NT2/D1 (cell line): ENCODE measurements around the gene CREB3L2.

Experiments used
- DNase-seq: peaks from one replicate; pipeline ENCODE4 v3.0.0-alpha.2; 2011; ENCODE audit warnings: low read depth, low spot score
- H3K27me3 ChIP-seq: 2 replicates; pipeline ENCODE4 v1.6.0; 2011; ENCODE audit warnings: mild to moderate bottlenecking; ENCODE audit not compliant: insufficient read length, insufficient read depth
- H3K36me3 ChIP-seq: 2 replicates; pipeline ENCODE4 v1.6.1; 2011; ENCODE audit warnings: mild to moderate bottlenecking, low read length, mixed read lengths; ENCODE audit not compliant: insufficient read depth, insufficient read length
- H3K4me1 ChIP-seq: 2 replicates; pipeline ENCODE4 v1.5.1; 2011; ENCODE audit not compliant: insufficient read depth, insufficient read length
- H3K4me3 ChIP-seq: 2 replicates; pipeline ENCODE4 v1.5.1; 2011; ENCODE audit warnings: low read depth; ENCODE audit not compliant: insufficient read length
- H3K9ac ChIP-seq: 2 replicates; pipeline ENCODE4 v1.6.0; 2011; ENCODE audit warnings: low read depth; ENCODE audit not compliant: insufficient read length
- H3K9me3 ChIP-seq: 2 replicates; pipeline ENCODE4 v1.5.1; 2011; ENCODE audit warnings: mild to moderate bottlenecking, low read length; ENCODE audit not compliant: insufficient read depth
- SUZ12 ChIP-seq: IDR thresholded peaks from 2 replicates; pipeline ENCODE4 v1.6.1; 2011; ENCODE audit not compliant: insufficient read length, insufficient read depth; ENCODE audit errors: extremely low read depth
- YY1 ChIP-seq: IDR thresholded peaks from 2 replicates; pipeline ENCODE4 v1.6.1; 2011; ENCODE audit not compliant: insufficient read length, insufficient read depth
- ZNF274 ChIP-seq: IDR thresholded peaks from 2 replicates; pipeline ENCODE4 v1.6.1; 2011; ENCODE audit warnings: mild to moderate bottlenecking, low read depth, low read length

The CREB3L2 gene

DNA sequence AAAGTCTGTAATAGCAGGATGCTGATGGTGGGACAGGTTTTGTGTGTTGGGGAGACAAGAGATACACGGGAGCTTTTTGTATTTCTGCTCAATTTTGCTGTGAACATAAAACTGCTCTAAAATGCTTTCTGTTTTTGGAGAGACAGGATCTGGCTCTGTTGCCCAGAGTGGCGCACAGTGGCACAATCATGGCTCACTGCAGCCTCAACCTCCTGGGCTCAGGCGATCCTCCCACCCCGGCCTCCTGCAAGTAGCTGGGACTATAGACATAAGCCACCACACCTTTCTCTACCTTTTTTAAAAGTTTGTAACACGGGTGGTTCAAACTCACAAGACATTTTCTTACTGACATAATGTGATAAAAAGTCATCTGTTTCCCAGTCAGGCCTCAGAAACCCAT lies 14.3 kb downstream of the CREB3L2 start:
- H3K36me3 ChIP-seq, result peaks cover 7% of the 10 kb centered on the region
- no peaks in the 10 kb centered on the region for H3K4me1 ChIP-seq
- no peak overlapping the region for H3K4me3 ChIP-seq
- H3K9me3 ChIP-seq, result peaks cover 2% of the 10 kb centered on the region; the same call in 1 of the 2 replicates
- no peak overlapping the region for H3K9ac ChIP-seq
- TF ChIP-seq ZNF274 (no peak), SUZ12 (no peak), YY1 (no peak)
- no peak for DNase-seq
- H3K27me3 ChIP-seq, result no peaks in the 10 kb centered on the region

DNA sequence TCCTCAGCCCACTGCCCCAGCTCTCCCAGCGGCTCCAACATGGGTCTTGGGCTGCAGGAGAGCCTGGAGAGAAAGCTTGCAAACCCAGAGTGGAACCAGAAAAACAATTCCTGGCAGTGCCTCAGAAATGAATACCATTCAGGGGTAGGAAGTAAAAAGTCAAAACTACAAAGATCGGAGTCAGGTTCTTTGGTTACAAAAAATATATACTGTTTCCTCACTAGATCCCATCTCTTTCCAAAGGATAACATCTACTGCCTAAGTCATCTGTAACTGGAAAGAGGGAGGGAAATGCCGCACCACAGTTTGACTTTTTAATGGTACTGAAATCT lies 14.9 kb downstream of the CREB3L2 start:
- TF ChIP-seq SUZ12 (no peak), ZNF274 (no peak)
- no peak overlapping the region for H3K9ac ChIP-seq
- H3K4me1 ChIP-seq, result no peaks in the 10 kb centered on the region

DNA sequence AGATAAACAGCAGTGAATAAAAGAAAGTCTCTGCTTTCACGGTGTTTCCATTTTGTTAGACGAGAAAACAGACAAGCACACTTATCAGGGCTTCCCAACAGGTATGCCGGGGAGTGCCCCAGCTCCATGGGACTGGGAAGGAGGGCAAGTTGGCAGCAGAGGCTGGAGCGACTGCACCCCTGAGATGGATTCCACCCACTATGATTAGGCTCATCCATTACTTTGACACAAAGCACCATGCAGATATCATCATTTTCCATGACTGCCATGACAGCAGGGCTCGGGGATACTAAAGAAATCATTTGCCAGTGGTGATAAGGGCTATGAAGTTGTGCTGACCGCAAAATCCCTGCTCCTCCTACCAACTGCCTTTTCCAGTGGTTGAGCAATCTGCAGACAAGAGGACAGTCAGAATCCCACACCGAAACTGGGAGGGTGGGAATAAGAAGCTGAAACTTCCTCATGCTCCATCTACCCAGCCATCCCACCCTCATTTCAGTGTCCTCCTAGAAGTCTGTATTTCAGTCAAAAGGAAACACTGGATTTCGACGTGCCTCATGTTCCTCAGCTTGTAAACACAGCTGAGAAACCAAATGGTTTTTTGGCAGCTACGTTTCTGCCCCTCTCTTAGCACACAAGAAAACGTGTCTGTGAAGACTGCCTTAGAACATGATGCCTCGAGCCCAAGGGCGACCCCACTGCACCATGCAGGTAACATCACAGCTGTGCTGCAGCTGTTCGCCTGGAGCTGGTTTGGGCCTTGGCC lies 15.5 kb downstream of the CREB3L2 start:
- Histone ChIP-seq H3K36me3 (peaks cover 7% of the 10 kb centered on the region), H3K4me3 (no peak overlapping the region), H3K9ac (no peak overlapping the region), H3K4me1 (no peaks in the 10 kb centered on the region), H3K9me3 (peaks cover 7% of the 10 kb centered on the region; the same call in 1 of the 2 replicates), H3K27me3 (no peaks in the 10 kb centered on the region)
- TF ChIP-seq ZNF274 (no peak), YY1 (no peak), SUZ12 (no peak)
- no peak for DNase-seq

More for the DNA sequence above, 14.9 kb downstream of the CREB3L2 start:
- DNase-seq, result no peak
- Histone ChIP-seq H3K4me3 (no peak overlapping the region), H3K36me3 (peaks cover 7% of the 10 kb centered on the region), H3K27me3 (no peaks in the 10 kb centered on the region), H3K9me3 (peaks cover 7% of the 10 kb centered on the region; the same call in 1 of the 2 replicates)

DNA sequence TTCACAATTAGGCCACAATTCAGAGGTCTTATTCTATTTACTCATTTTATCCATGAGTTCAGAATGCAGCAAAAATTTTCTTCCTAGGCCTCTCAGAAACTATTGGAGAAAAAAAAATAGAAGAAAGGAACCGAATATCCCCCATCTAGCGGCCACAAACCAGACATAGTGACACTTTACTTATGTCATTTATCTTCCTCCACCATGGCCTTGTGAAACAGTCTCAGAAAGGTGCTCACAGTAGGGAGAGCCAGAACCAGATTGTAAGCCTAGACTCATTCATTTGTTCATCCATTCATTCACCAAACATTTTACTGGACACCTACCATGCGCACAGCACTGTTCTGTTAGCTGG lies 16.0 kb downstream of the CREB3L2 start:
- Histone ChIP-seq H3K4me1 (no peaks in the 10 kb centered on the region), H3K36me3 (peaks cover 7% of the 10 kb centered on the region), H3K9ac (no peak overlapping the region), H3K27me3 (no peaks in the 10 kb centered on the region), H3K4me3 (no peak overlapping the region), H3K9me3 (peaks cover 7% of the 10 kb centered on the region; the same call in 1 of the 2 replicates)
- DNase-seq, result no peak
- no peak for TF ChIP-seq ZNF274
- TF ChIP-seq SUZ12, result no peak
- TF ChIP-seq YY1, result no peak

DNA sequence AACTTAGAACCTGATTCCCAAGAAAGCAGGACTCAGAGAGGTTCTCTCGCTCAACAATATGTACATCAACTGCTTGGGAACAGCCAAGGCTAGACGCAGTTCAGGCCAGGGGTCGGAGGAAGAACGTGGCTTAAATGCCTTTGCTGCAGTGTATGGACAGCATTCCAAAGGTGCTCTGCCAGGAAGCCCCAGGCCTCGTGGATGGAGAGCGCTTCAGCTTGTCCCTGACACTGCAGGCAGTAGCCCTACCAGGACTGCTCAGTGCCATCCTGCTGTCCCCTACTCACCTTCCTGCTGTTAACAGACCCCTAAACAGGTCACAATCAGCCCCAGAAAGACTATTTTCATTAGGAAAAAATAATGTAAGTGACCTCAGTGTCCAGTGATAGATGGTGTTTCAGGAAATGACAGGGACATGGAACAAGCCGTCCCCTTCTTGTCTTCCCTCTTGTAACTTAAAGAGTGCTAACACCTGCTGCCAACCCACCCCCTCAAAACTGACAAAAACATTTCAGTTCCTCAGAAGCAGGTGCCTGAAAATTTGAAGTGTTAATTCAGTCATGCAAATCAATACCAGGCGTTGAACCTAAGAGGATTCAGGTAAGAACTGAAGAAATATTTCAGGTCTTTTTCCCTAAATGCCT lies 16.5 kb downstream of the CREB3L2 start:
- H3K9me3 ChIP-seq, result peaks cover 7% of the 10 kb centered on the region; the same call in 1 of the 2 replicates
- H3K4me3 ChIP-seq, result no peak overlapping the region
- TF ChIP-seq SUZ12, result no peak
- no peak for TF ChIP-seq ZNF274
- no peak for TF ChIP-seq YY1
- H3K4me1 ChIP-seq, result no peaks in the 10 kb centered on the region
- no peak overlapping the region for H3K9ac ChIP-seq
- H3K36me3 ChIP-seq, result peaks cover 7% of the 10 kb centered on the region
- DNase-seq, result no peak
- H3K27me3 ChIP-seq, result no peaks in the 10 kb centered on the region

DNA sequence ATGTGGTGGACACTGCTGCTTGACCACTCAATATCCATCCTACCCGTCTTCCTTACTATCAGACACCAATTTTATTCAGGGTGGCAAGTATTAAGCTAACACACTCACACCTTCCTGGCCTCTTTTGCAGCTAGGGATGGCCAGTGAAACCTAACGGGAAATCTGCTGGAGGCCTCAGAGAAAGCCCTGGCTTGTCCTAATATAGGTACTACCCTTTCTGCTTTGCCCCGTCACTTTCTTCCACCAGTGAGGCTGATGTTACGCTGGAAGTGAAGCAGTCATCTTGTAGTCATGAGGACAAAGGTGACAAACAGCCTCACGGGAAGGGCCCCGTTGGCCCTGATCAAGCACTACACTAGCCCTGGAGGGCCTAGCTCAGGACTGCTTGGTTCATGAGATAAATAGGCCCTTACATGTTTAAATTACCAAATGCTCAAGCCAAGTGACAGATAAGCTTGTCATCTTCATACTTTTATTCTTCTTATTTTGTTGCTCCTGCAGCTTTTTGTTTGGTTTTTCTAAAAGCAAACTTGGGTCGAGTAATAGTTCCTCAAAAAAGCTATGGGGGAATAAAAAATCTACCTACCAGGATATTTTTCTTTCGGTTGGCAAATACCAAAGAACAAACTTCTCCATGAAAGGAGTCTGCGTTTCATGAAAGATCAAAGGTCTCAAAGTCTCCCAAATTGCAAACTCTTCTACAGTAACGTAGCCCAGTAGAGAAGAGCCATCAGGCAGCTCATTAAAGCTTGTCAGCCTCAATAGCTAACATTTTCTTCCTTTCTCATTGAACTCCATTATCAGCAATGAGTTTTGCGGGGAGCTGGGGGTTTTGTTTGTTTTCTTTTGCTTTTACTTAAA lies 17.5 kb downstream of the CREB3L2 start:
- Histone ChIP-seq H3K27me3 (no peaks in the 10 kb centered on the region), H3K9me3 (peaks cover 7% of the 10 kb centered on the region; the same call in 1 of the 2 replicates), H3K9ac (no peak overlapping the region), H3K4me1 (no peaks in the 10 kb centered on the region), H3K4me3 (no peak overlapping the region), H3K36me3 (peaks cover 7% of the 10 kb centered on the region)
- TF ChIP-seq ZNF274, result no peak
- TF ChIP-seq SUZ12, result no peak
- no peak for TF ChIP-seq YY1
- DNase-seq, result no peak
